Measurements from ENCODE around the gene TPPP2. TPM values are rescaled to one million over a fixed set of nuclear protein-coding genes. Genes with fewer than 3 reads are reported as not detected.

The TPPP2 gene
- total RNA-seq, 1 donor = not detected

GRCh38 chr14:20989787-20990600 lies 40.0 kb upstream of the TPPP2 start, which contains the start of gene METTL17:
METTL17 (plus strand) TSS chr14:20989980; CDS start chr14:20990003, 23 bp downstream.
- DNase-seq (ENCODE audit: low read depth) = peak; percentile 98
- H3K4me3 ChIP-seq (ENCODE audit: low read depth, low read length) = peak within 1 kb of the TSS; percentile 98
- peak; percentile 56 for TF ChIP-seq CTCF (IDR thresholded peaks at IDR 0.05; ENCODE audit: insufficient read depth, low read depth, low read length)

- H3K4me3 ChIP-seq (ENCODE audit: low read depth, low read length) = no peak overlapping the region
- TF ChIP-seq CTCF (IDR thresholded peaks at IDR 0.05; ENCODE audit: insufficient read depth, low read depth, low read length) = no peak
- no peak for DNase-seq (ENCODE audit: low read depth)
Observed at GRCh38 chr14:20996521-20996920, 33.5 kb upstream of the TPPP2 start.

- H3K4me3 ChIP-seq (ENCODE audit: low read depth, low read length) = no peak overlapping the region
- no peak for DNase-seq (ENCODE audit: low read depth)
- no peak for TF ChIP-seq CTCF (IDR thresholded peaks at IDR 0.05; ENCODE audit: insufficient read depth, low read depth, low read length)
Observed at GRCh38 chr14:20997115-20997514, 32.9 kb upstream of the TPPP2 start.

- TF ChIP-seq CTCF (IDR thresholded peaks at IDR 0.05; ENCODE audit: insufficient read depth, low read depth, low read length) = no peak
- DNase-seq (ENCODE audit: low read depth) = no peak
- H3K4me3 ChIP-seq (ENCODE audit: low read depth, low read length) = no peak overlapping the region
Observed at GRCh38 chr14:20997564-20997963, 32.5 kb upstream of the TPPP2 start.

GRCh38 chr14:20998139-20998538 lies 31.9 kb upstream of the TPPP2 start:
- no peak overlapping the region for H3K4me3 ChIP-seq (ENCODE audit: low read depth, low read length)
- TF ChIP-seq CTCF (IDR thresholded peaks at IDR 0.05; ENCODE audit: insufficient read depth, low read depth, low read length) = no peak
- no peak for DNase-seq (ENCODE audit: low read depth)

GRCh38 chr14:20998674-20999366 lies 31.2 kb upstream of the TPPP2 start, which contains the start of gene SLC39A2:
SLC39A2 (plus strand) TSS chr14:20999293; CDS start chr14:20999447, 154 bp downstream.
- H3K4me3 ChIP-seq (ENCODE audit: low read depth, low read length) = no peak within 1 kb of the TSS
- TF ChIP-seq CTCF (IDR thresholded peaks at IDR 0.05; ENCODE audit: insufficient read depth, low read depth, low read length) = no peak
- peak; percentile 71 for DNase-seq (ENCODE audit: low read depth)

Data from fibroblast of villous mesenchyme (primary cell).